Neuronal stem cell (in vitro differentiated cells): ENCODE data around the gene ANO9.

Experiments
- DNase-seq: peaks from one replicate; pipeline ENCODE4 v3.0.0-alpha.2; 2013; ENCODE audit warnings: low spot score
- H2AFZ ChIP-seq: one replicate; pipeline ENCODE4 v1.6.1; 2013; ENCODE audit warnings: mild to moderate bottlenecking, low read length, inconsistent platforms
- H2AK5ac ChIP-seq: 2 replicates; pipeline ENCODE4 v1.6.1; 2013; ENCODE audit warnings: low read depth, mild to moderate bottlenecking, inconsistent platforms, low read length, moderate library complexity, mixed read lengths
- H2BK120ac ChIP-seq: 2 replicates; pipeline ENCODE4 v1.6.1; 2013; ENCODE audit warnings: low read depth, mild to moderate bottlenecking, inconsistent platforms, low read length, moderate library complexity, mixed read lengths
- H2BK12ac ChIP-seq: one replicate; pipeline ENCODE4 v1.6.1; 2013; ENCODE audit warnings: low read length, inconsistent platforms
- H2BK15ac ChIP-seq: 2 replicates; pipeline ENCODE4 v1.6.1; 2013; ENCODE audit warnings: mild to moderate bottlenecking, low read length, inconsistent platforms, mixed read lengths
- H2BK5ac ChIP-seq: one replicate; pipeline ENCODE4 v1.6.1; 2013; ENCODE audit warnings: inconsistent platforms, mild to moderate bottlenecking, low read length, moderate library complexity
- H3K14ac ChIP-seq: one replicate; pipeline ENCODE4 v1.6.1; 2013; ENCODE audit warnings: low read length, inconsistent platforms
- H3K18ac ChIP-seq: 2 replicates; pipeline ENCODE4 v1.6.1; 2013; ENCODE audit warnings: low read length, inconsistent platforms
- H3K23ac ChIP-seq: 2 replicates; pipeline ENCODE4 v1.6.1; 2013; ENCODE audit warnings: low read depth, mild to moderate bottlenecking, mixed read lengths, low read length, inconsistent platforms; ENCODE audit not compliant: poor library complexity
- H3K27ac ChIP-seq: replicated peaks from 3 replicates; pipeline ENCODE4 v1.5.1; 2013; ENCODE audit warnings: low read length, inconsistent platforms
- H3K27me3 ChIP-seq, 3 experiments: 2 replicates each; pipeline ENCODE4 v1.6.1; 2013; ENCODE audit warnings: low read length in 3 of 3, mild to moderate bottlenecking in 2 of 3, inconsistent platforms in 1 of 3, low read depth in 1 of 3, mixed read lengths in 1 of 3, moderate library complexity in 1 of 3; ENCODE audit not compliant: control insufficient read depth in 3 of 3, insufficient read depth in 3 of 3
- H3K36me3 ChIP-seq, 2 donors: replicated peaks in 1 of 2; 2 replicates each; pipeline ENCODE4 v1.6.1; 2013; ENCODE audit warnings: low read length in 2 of 2; ENCODE audit not compliant: control insufficient read depth in 2 of 2, insufficient read depth in 2 of 2
- H3K4ac ChIP-seq: 2 replicates; pipeline ENCODE4 v1.6.1; 2013; ENCODE audit warnings: inconsistent platforms, mild to moderate bottlenecking, low read length, moderate library complexity
- H3K4me1 ChIP-seq, 2 donors: 1 replicate in 1 of 2; 2 replicates in 1 of 2; pipeline ENCODE4 v1.6.1; 2013; ENCODE audit warnings: low read length in 2 of 2, low read depth in 1 of 2; ENCODE audit not compliant: control insufficient read depth in 2 of 2, insufficient read depth in 1 of 2
- H3K4me2 ChIP-seq: one replicate; pipeline ENCODE4 v1.6.1; 2013; ENCODE audit warnings: mild to moderate bottlenecking, low read length, inconsistent platforms; ENCODE audit not compliant: insufficient read depth, poor library complexity, severe bottlenecking
- H3K4me3 ChIP-seq, 2 donors: 2 replicates each; pipeline ENCODE4 v1.5.1; 2013; ENCODE audit warnings: low read length in 2 of 2, mild to moderate bottlenecking in 2 of 2, inconsistent platforms in 1 of 2, moderate library complexity in 1 of 2
- H3K79me1 ChIP-seq: one replicate; pipeline ENCODE4 v1.6.1; 2013; ENCODE audit warnings: low read depth, mild to moderate bottlenecking, inconsistent platforms, low read length, moderate library complexity
- H3K9ac ChIP-seq: one replicate; pipeline ENCODE4 v1.6.1; 2013; ENCODE audit warnings: mild to moderate bottlenecking, low read depth, low read length, inconsistent platforms; ENCODE audit not compliant: poor library complexity
- H3K9me3 ChIP-seq, 2 donors: replicated peaks in 1 of 2; 2 replicates each; pipeline versions ENCODE3 to v1.6.1; 2013; ENCODE audit warnings: low read length in 2 of 2, mild to moderate bottlenecking in 2 of 2, inconsistent platforms in 1 of 2, low read depth in 1 of 2, mixed read lengths in 1 of 2, moderate library complexity in 1 of 2; ENCODE audit not compliant: control insufficient read depth in 2 of 2, insufficient read depth in 1 of 2
- H4K8ac ChIP-seq: one replicate; pipeline ENCODE4 v1.6.1; 2013; ENCODE audit warnings: low read depth, mild to moderate bottlenecking, inconsistent platforms, low read length, moderate library complexity
- H4K91ac ChIP-seq: one replicate; pipeline ENCODE4 v1.6.1; 2013; ENCODE audit warnings: low read length, low read depth, mild to moderate bottlenecking, inconsistent platforms; ENCODE audit not compliant: poor library complexity
- WGBS, 2 donors: extraction: QIAGEN DNeasy Blood & Tissue Kit; methylation state at CpG; one replicate each; pipeline ENCODE4 v1.1.7; 2013; ENCODE audit warnings: missing lambda C conversion rate in 2 of 2, mixed read lengths in 1 of 2; ENCODE audit not compliant: insufficient read length in 2 of 2, insufficient replicate concordance in 1 of 2; ENCODE audit errors: extremely low coverage in 2 of 2; 5-methylcytosine and 5-hydroxymethylcytosine counted together

ANO9 gene

GRCh38 chr11:459511-460220, 17.9 kb upstream of the ANO9 start:
- Histone ChIP-seq H3K14ac (no peak overlapping the region), H3K27me3 (no peaks in the 10 kb centered on the region), H3K9ac (peak overlapping the region; percentile 21), H3K4me1 (no peaks in the 10 kb centered on the region), H2AFZ (no peak overlapping the region), H3K4me3 (no peak overlapping the region), H3K36me3 (peaks cover 21 to 70% of the 10 kb centered on the region in 2 donors), H3K23ac (peak overlapping the region; percentile 85), H3K4ac (no peak overlapping the region), H3K4me2 (no peak overlapping the region), H3K18ac (peak overlapping the region; percentile 38), H2BK120ac (no peak overlapping the region), H2BK15ac (no peak overlapping the region), H4K8ac (no peak overlapping the region), H2BK5ac (peak overlapping the region; percentile 82), H4K91ac (no peak overlapping the region), H3K79me1 (peaks cover 25% of the 10 kb centered on the region), H2AK5ac (no peak overlapping the region), H3K9me3 (no peaks in the 10 kb centered on the region), H2BK12ac (no peak overlapping the region), H3K27ac (no peak overlapping the region)
- no peak for DNase-seq
- no CpG with 5 or more reads among the region's 24 CpGs for WGBS, 2 donors

- Histone ChIP-seq H3K4me2 (no peak overlapping the region), H2AK5ac (no peak overlapping the region)
Measured at GRCh38 chr11:457111-457760, 15.4 kb upstream of the ANO9 start.

GRCh38 chr11:456533-456932, 14.7 kb upstream of the ANO9 start:
- H4K91ac ChIP-seq: no peak overlapping the region
- H3K9me3 ChIP-seq: no peaks in the 10 kb centered on the region
- H3K4ac ChIP-seq: no peak overlapping the region
- peaks cover 29 to 77% of the 10 kb centered on the region in 2 donors for H3K36me3 ChIP-seq
- peaks cover 34% of the 10 kb centered on the region for H3K79me1 ChIP-seq
- no peak overlapping the region for H2AK5ac ChIP-seq
- no peak overlapping the region for H3K23ac ChIP-seq
- no peak overlapping the region for H3K27ac ChIP-seq
- no peak overlapping the region for H3K14ac ChIP-seq
- H3K27me3 ChIP-seq: no peaks in the 10 kb centered on the region
- H3K4me1 ChIP-seq: peaks cover 2% of the 10 kb centered on the region in 2 donors
- no peak overlapping the region for H3K18ac ChIP-seq
- no peak overlapping the region for H4K8ac ChIP-seq
- H2BK5ac ChIP-seq: no peak overlapping the region
- no peak overlapping the region for H2AFZ ChIP-seq
- no peak overlapping the region for H2BK120ac ChIP-seq
- no peak overlapping the region for H2BK12ac ChIP-seq
- no peak overlapping the region for H3K4me3 ChIP-seq
- H3K4me2 ChIP-seq: no peak overlapping the region
- no peak overlapping the region for H2BK15ac ChIP-seq
- no CpG with 5 or more reads among the region's 7 CpGs for WGBS, 2 donors
- no peak overlapping the region for H3K9ac ChIP-seq
- DNase-seq: no peak

More at GRCh38 chr11:457111-457760, 15.4 kb upstream of the ANO9 start:
- H3K23ac ChIP-seq: no peak overlapping the region
- no peak overlapping the region for H3K18ac ChIP-seq
- H3K36me3 ChIP-seq: peaks cover 27 to 77% of the 10 kb centered on the region in 2 donors
- H3K27me3 ChIP-seq: no peaks in the 10 kb centered on the region
- H4K8ac ChIP-seq: no peak overlapping the region
- no peaks in the 10 kb centered on the region for H3K4me1 ChIP-seq
- no peak overlapping the region for H3K4ac ChIP-seq
- H3K9me3 ChIP-seq: no peaks in the 10 kb centered on the region
- no peak overlapping the region for H2BK120ac ChIP-seq
- WGBS, 2 donors: no CpG with 5 or more reads among the region's 23 CpGs
- DNase-seq: no peak
- H2BK12ac ChIP-seq: no peak overlapping the region
- H2AFZ ChIP-seq: no peak overlapping the region
- no peak overlapping the region for H2BK5ac ChIP-seq
- H3K9ac ChIP-seq: no peak overlapping the region
- H3K79me1 ChIP-seq: peaks cover 29% of the 10 kb centered on the region
- no peak overlapping the region for H2BK15ac ChIP-seq
- no peak overlapping the region for H3K14ac ChIP-seq
- no peak overlapping the region for H4K91ac ChIP-seq
- no peak overlapping the region for H3K27ac ChIP-seq
- H3K4me3 ChIP-seq: no peak overlapping the region

GRCh38 chr11:455566-456147, 13.8 kb upstream of the ANO9 start:
- H3K27ac ChIP-seq: no peak overlapping the region
- H2AFZ ChIP-seq: no peak overlapping the region
- peak overlapping the region; percentile 65 for H3K14ac ChIP-seq
- no peak overlapping the region for H4K8ac ChIP-seq
- no peak overlapping the region for H3K4me3 ChIP-seq
- H2AK5ac ChIP-seq: no peak overlapping the region
- no peak overlapping the region for H2BK120ac ChIP-seq
- H2BK5ac ChIP-seq: no peak overlapping the region
- no CpG with 5 or more reads among the region's 23 CpGs for WGBS, 2 donors
- H3K4ac ChIP-seq: no peak overlapping the region
- no peak overlapping the region for H3K23ac ChIP-seq
- H3K79me1 ChIP-seq: peaks cover 39% of the 10 kb centered on the region
- no peaks in the 10 kb centered on the region for H3K27me3 ChIP-seq
- H3K4me1 ChIP-seq: peaks cover 5 to 7% of the 10 kb centered on the region in 2 donors
- H3K9ac ChIP-seq: peak overlapping the region; percentile 38
- peaks cover 23 to 70% of the 10 kb centered on the region in 2 donors for H3K36me3 ChIP-seq
- no peak overlapping the region for H3K18ac ChIP-seq
- H2BK12ac ChIP-seq: no peak overlapping the region
- DNase-seq: no peak
- H3K4me2 ChIP-seq: no peak overlapping the region
- H4K91ac ChIP-seq: no peak overlapping the region
- no peaks in the 10 kb centered on the region for H3K9me3 ChIP-seq
- no peak overlapping the region for H2BK15ac ChIP-seq
